Stomach (tissue), 9 donors: ENCODE data around the gene CLDN3. TPM values are rescaled to one million over a fixed set of nuclear protein-coding genes. Genes with fewer than 3 reads are reported as not detected.
"Not testable (repeated sequence)": the region's sequence is repeated elsewhere in the genome, so short reads cannot be mapped to it uniquely, and the experiment has no call there.

ENCODE experiments used
- DNase-seq, 2 donors: peaks; one replicate each; pipeline versions ENCODE4 v3.0.0 to v3.0.0-alpha.2; 2013 to 2019
- H3K27ac ChIP-seq, 5 donors: fragments of 200-600 bp in 4 of 5; sonication (generic) in 4 of 5; one replicate each; pipeline ENCODE4 v1.5.1; 2013 to 2019; ENCODE audit warnings: mild to moderate bottlenecking in 1 of 5, moderate library complexity in 1 of 5
- H3K27me3 ChIP-seq, 3 donors: fragments of 200-600 bp; sonication (generic); one replicate each; pipeline ENCODE4 v1.5.1; 2017 to 2019; ENCODE audit warnings: mixed run types in 1 of 3
- H3K36me3 ChIP-seq, 4 donors: fragments of 200-600 bp; sonication (generic); 1 replicate in 3 of 4; 2 replicates in 1 of 4; pipeline ENCODE4 v1.5.1; 2016 to 2019
- H3K4me1 ChIP-seq, 4 donors: fragments of 200-600 bp; sonication (generic); one replicate each; pipeline ENCODE4 v1.5.1; 2016 to 2019
- H3K4me3 ChIP-seq, 4 donors: fragments of 200-600 bp; sonication (generic) in 3 of 4; one replicate each; pipeline ENCODE4 v1.5.1; 2016 to 2019; ENCODE audit warnings: mild to moderate bottlenecking in 1 of 4
- H3K9me3 ChIP-seq, 4 donors: fragments of 200-600 bp; sonication (generic); one replicate each; pipeline ENCODE4 v1.5.1; 2016 to 2019
- CTCF ChIP-seq, 7 experiments: fragments of 450-650 bp in 4 of 7; fragments of 200-600 bp in 3 of 7; sonication (generic) in 3 of 7; IDR thresholded peaks; one replicate each; pipeline ENCODE4 v1.5.1; 2016 to 2019; ENCODE audit warnings: antibody characterized with exemption in 7 of 7, control low read depth in 2 of 7, mild to moderate bottlenecking in 1 of 7
- EP300 ChIP-seq: sonication (generic); formaldehyde crosslinking; IDR thresholded peaks from one replicate; pipeline ENCODE4 v1.6.1; 2017; ENCODE audit warnings: antibody characterized with exemption
- POLR2A ChIP-seq, 4 donors: fragments of 450-650 bp; IDR thresholded peaks; one replicate each; pipeline ENCODE4 v1.6.1; 2016; ENCODE audit warnings: antibody characterized with exemption in 4 of 4, control low read depth in 2 of 4, mild to moderate bottlenecking in 1 of 4, moderate library complexity in 1 of 4
- POLR2AphosphoS5 ChIP-seq, 3 donors: sonication (generic); formaldehyde crosslinking; IDR thresholded peaks; one replicate each; pipeline ENCODE4 v1.6.1; 2016; ENCODE audit warnings: antibody characterized with exemption in 3 of 3
- WGBS, 5 donors: extraction: QIAGEN DNeasy Blood & Tissue Kit in 3 of 5; methylation state at CpG; one replicate each; pipeline versions ENCODE4 v1.1.5 to v1.1.7; 2013 to 2018; 5-methylcytosine and 5-hydroxymethylcytosine counted together
- intact Hi-C: fragments of 100-400 bp; cut with DNase I; formaldehyde crosslinking; loops from one replicate; pipeline ENCODE4 v1.15.1; 2023; ENCODE audit warnings: low total_unique reads
- polyA plus RNA-seq, 3 donors: library from polyadenylated mRNA; stranded (reverse); fragments of 200-250 nt; gene quantifications; one replicate each; pipeline ENCODE4 v1.2.3, GENCODE V29; 2013
- total RNA-seq, 5 donors: library from RNA; depleted of rRNA; stranded (reverse); fragments of >200 nt; gene quantifications; one replicate each; pipeline versions ENCODE4 v1.1.0 to v1.2.3, GENCODE V29; 2014 to 2016
- donor health status: healthy with polysubstance abuse.
- donor health status: Bipolar disorder and iron deficiency.
- donor health status: healthy.

The CLDN3 gene
- total and polyA plus RNA-seq, 8 donors: 0.45 to 1,550 (median 1.6) TPM; not detected in 2

- H3K27ac ChIP-seq: no peak overlapping the region
- no peak for DNase-seq
- TF ChIP-seq POLR2AphosphoS5 (IDR thresholded peaks at IDR 0.05) (no peak), POLR2A (IDR thresholded peaks at IDR 0.05) (no peak), CTCF (IDR thresholded peaks at IDR 0.05) (no peak), EP300 (no peak)
- H3K4me1 ChIP-seq: no peaks in the 10 kb centered on the region
- no peaks in the 10 kb centered on the region for H3K9me3 ChIP-seq
- no peak overlapping the region for H3K4me3 ChIP-seq
- H3K36me3 ChIP-seq: no peaks in the 10 kb centered on the region
- peaks cover 0 to 46% (median 15%) of the 10 kb centered on the region in 3 donors for H3K27me3 ChIP-seq
- intact Hi-C loops: no loop called here
- WGBS, 5 donors: 32 to 57% (median 36%) methylated on average over 4 of the region's 4 CpGs
Measured at GRCh38 chr7:73802459-73802858, 32.4 kb upstream of the CLDN3 start.

- intact Hi-C loops: no loop called here
- no peak for TF ChIP-seq CTCF (IDR thresholded peaks at IDR 0.05)
- TF ChIP-seq POLR2AphosphoS5 (IDR thresholded peaks at IDR 0.05): no peak
- no peak for TF ChIP-seq POLR2A (IDR thresholded peaks at IDR 0.05)
- no peak for TF ChIP-seq EP300
- no peak overlapping the region for H3K27ac ChIP-seq
- peaks cover 0 to 44% (median 15%) of the 10 kb centered on the region in 3 donors for H3K27me3 ChIP-seq
- H3K4me1 ChIP-seq: no peaks in the 10 kb centered on the region
- no peaks in the 10 kb centered on the region for H3K36me3 ChIP-seq
- WGBS, 5 donors: 41 to 63% (median 52%) methylated on average over 1 of the region's 1 CpG
- no peak overlapping the region for H3K4me3 ChIP-seq
- no peaks in the 10 kb centered on the region for H3K9me3 ChIP-seq
- DNase-seq: no peak
Measured at GRCh38 chr7:73801577-73801976, 31.5 kb upstream of the CLDN3 start.

GRCh38 chr7:73799282-73800141 is 29.4 kb upstream of the CLDN3 start:
- H3K4me1 ChIP-seq: no peaks in the 10 kb centered on the region
- intact Hi-C loops: no loop called here
- no peaks in the 10 kb centered on the region for H3K36me3 ChIP-seq
- TF ChIP-seq CTCF (IDR thresholded peaks at IDR 0.05) (no peak), EP300 (no peak), POLR2AphosphoS5 (IDR thresholded peaks at IDR 0.05) (no peak), POLR2A (IDR thresholded peaks at IDR 0.05) (no peak)
- WGBS, 5 donors: 69 to 71% (median 69%) methylated on average over 10 of the region's 10 CpGs
- no peak overlapping the region for H3K27ac ChIP-seq
- no peak for DNase-seq
- H3K4me3 ChIP-seq: no peak overlapping the region
- H3K27me3 ChIP-seq: peaks cover 0 to 58% (median 15%) of the 10 kb centered on the region in 3 donors
- peaks cover 0 to 5% (median 0%) of the 10 kb centered on the region in 4 donors for H3K9me3 ChIP-seq

DNA sequence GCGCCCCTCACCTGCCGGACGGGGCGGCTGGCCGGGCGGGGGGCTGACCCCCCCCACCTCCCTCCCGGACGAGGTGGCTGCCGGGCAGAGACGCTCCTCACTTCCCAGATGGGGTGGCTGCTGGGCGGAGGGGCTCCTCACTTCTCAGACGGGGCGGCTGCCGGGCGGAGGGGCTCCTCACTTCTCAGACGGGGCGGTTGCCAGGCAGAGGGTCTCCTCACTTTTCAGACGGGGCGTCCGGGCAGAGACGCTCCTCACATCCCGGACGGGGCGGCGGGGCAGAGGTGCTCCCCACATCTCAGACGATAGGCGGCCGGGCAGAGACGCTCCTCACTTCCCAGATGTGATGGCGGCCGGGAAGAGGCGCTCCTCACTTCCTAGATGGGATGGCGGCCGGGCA is 27.1 kb upstream of the CLDN3 start:
- H3K36me3 ChIP-seq, H3K27ac ChIP-seq, intact Hi-C loops, H3K9me3 ChIP-seq, H3K4me3 ChIP-seq, DNase-seq: not testable (repeated sequence)
- Histone ChIP-seq H3K27me3 (peaks cover 0 to 62% (median 20%) of the 10 kb centered on the region in 3 donors), H3K4me1 (peaks cover 5 to 16% (median 14%) of the 10 kb centered on the region in 4 donors)
- 80 to 96% (median 96%) methylated on average over 4 to 30 of the region's 34 CpGs; no CpG with 5 or more reads in 1 of the 5 donors for WGBS, 5 donors

- WGBS, 5 donors: 41 to 81% (median 60%) methylated on average over 2 to 6 of the region's 6 CpGs
- H3K9me3 ChIP-seq, DNase-seq, H3K36me3 ChIP-seq, H3K4me3 ChIP-seq, H3K27ac ChIP-seq, intact Hi-C loops: not testable (repeated sequence)
- Histone ChIP-seq H3K27me3 (peaks cover 0 to 67% (median 25%) of the 10 kb centered on the region in 3 donors), H3K4me1 (peaks cover 5 to 16% (median 14%) of the 10 kb centered on the region in 4 donors)
Measured at GRCh38 chr7:73796656-73797055, 26.6 kb upstream of the CLDN3 start.

DNA sequence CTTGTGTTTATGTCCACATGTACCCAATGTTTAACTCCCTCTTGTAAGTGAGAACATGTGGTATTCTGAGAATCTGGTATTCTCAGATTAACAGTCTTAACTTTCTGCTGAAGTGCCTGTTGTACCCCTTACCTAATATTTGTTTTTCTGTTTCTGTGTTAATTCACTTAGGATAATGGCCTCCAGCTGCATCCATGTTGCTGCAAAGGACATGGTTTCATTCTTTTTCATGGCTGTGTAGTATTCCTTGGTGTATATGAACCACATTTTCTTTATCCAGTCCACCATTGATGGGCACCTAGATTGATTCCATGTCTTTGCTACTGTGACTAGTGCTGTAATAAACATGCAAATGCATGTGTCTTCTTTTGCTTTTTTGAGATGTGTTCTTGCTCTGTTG is 25.1 kb upstream of the CLDN3 start:
- Histone ChIP-seq H3K4me1 (peaks cover 5 to 16% (median 14%) of the 10 kb centered on the region in 4 donors), H3K27me3 (peaks cover 0 to 71% (median 28%) of the 10 kb centered on the region in 3 donors)
- DNase-seq, H3K9me3 ChIP-seq, H3K27ac ChIP-seq, H3K4me3 ChIP-seq, H3K36me3 ChIP-seq, intact Hi-C loops: not testable (repeated sequence)

- intact Hi-C loops, H3K27ac ChIP-seq, H3K4me3 ChIP-seq, DNase-seq, H3K36me3 ChIP-seq: not testable (repeated sequence)
- Histone ChIP-seq H3K4me1 (peaks cover 5 to 16% (median 14%) of the 10 kb centered on the region in 4 donors), H3K9me3 (peaks cover 0 to 24% (median 6%) of the 10 kb centered on the region in 4 donors), H3K27me3 (peaks cover 0 to 78% (median 18%) of the 10 kb centered on the region in 3 donors)
- 85 to 98% (median 89%) methylated on average over 7 of the region's 7 CpGs for WGBS, 5 donors
Measured at GRCh38 chr7:73791170-73791690, 21.2 kb upstream of the CLDN3 start.
